WTC11 (cell line): ENCODE results near the gene GZF1. TPM values are rescaled to one million over a fixed set of nuclear protein-coding genes. Genes with fewer than 3 reads are reported as not detected.

ENCODE experiments used
- ATAC-seq: fragments of 200-7000 bp; cut with Tn5 transposase; 2 replicates; pipeline ENCODE4 v1.10.0; 2021; ENCODE audit warnings: mild to moderate bottlenecking, moderate library complexity
- CTCF ChIA-PET: fragments of 300-600 bp; sonication (Branson Sonifier 250); formaldehyde crosslinking; loops from one replicate; lab custom pipeline; 2021; ENCODE audit warnings: antibody characterized with exemption; lab: Charles Lee
- POLR2A ChIA-PET: fragments of 350-600 bp; sonication (Branson Sonifier 250); formaldehyde crosslinking; loops from one replicate; lab custom pipeline; 2021; ENCODE audit warnings: antibody characterized with exemption; lab: Charles Lee
- DNase-seq: peaks from one replicate; pipeline ENCODE4 v3.0.0; 2021; ENCODE audit warnings: low spot score
- H3K27ac Mint-ChIP-seq: 2 replicates; pipeline ENCODE4 v1.8.0; 2021; ENCODE audit warnings: mixed read lengths
- H3K27me3 Mint-ChIP-seq: 2 replicates; pipeline ENCODE4 v1.8.0; 2021; ENCODE audit warnings: low read depth, mild to moderate bottlenecking, moderate library complexity, mixed read lengths
- H3K36me3 Mint-ChIP-seq: 2 replicates; pipeline ENCODE4 v1.8.0; 2021; ENCODE audit warnings: mixed read lengths
- H3K4me1 Mint-ChIP-seq: 2 replicates; pipeline ENCODE4 v1.8.0; 2022; ENCODE audit warnings: mixed read lengths
- H3K4me3 Mint-ChIP-seq: 2 replicates; pipeline ENCODE4 v1.8.0; 2021; ENCODE audit warnings: mild to moderate bottlenecking, moderate library complexity, mixed read lengths
- H3K9me3 Mint-ChIP-seq: 2 replicates; pipeline ENCODE4 v1.8.0; 2021; ENCODE audit warnings: mixed read lengths
- CDX4 ChIP-seq: fragments of 250-450 bp; sonication (Bioruptor Pico); IDR thresholded peaks from 2 replicates; pipeline ENCODE4 v1.9.0; 2021; ENCODE audit warnings: moderate library complexity, mild to moderate bottlenecking, inconsistent platforms, borderline replicate concordance
- CREB1 ChIP-seq: sonication (generic); formaldehyde crosslinking; IDR thresholded peaks from 2 replicates; pipeline ENCODE4 v1.8.0; 2023; ENCODE audit warnings: mild to moderate bottlenecking, missing genetic modification reagents
- CREM ChIP-seq: sonication (generic); formaldehyde crosslinking; IDR thresholded peaks from 2 replicates; pipeline ENCODE4 v1.8.1; 2022; ENCODE audit warnings: mild to moderate bottlenecking, missing genetic modification reagents, moderate library complexity
- E2F4 ChIP-seq: sonication (generic); formaldehyde crosslinking; IDR thresholded peaks from 2 replicates; pipeline ENCODE4 v1.8.1; 2022; ENCODE audit warnings: low read depth, mild to moderate bottlenecking, moderate library complexity, missing genetic modification reagents, borderline replicate concordance
- E2F5 ChIP-seq: sonication (generic); formaldehyde crosslinking; IDR thresholded peaks from 2 replicates; pipeline ENCODE4 v1.8.1; 2022; ENCODE audit warnings: mild to moderate bottlenecking, moderate library complexity, missing genetic modification reagents
- FOXK1 ChIP-seq: sonication (generic); formaldehyde crosslinking; IDR thresholded peaks from 2 replicates; pipeline ENCODE4 v1.8.0; 2022; ENCODE audit warnings: mild to moderate bottlenecking, moderate library complexity, missing genetic modification reagents
- GABPB1 ChIP-seq: sonication (generic); formaldehyde crosslinking; IDR thresholded peaks from 2 replicates; pipeline ENCODE4 v1.8.1; 2023; ENCODE audit warnings: mild to moderate bottlenecking, missing genetic modification reagents
- GTF2I ChIP-seq: fragments of 250-450 bp; sonication (Bioruptor Pico); conservative IDR thresholded peaks from 2 replicates; pipeline ENCODE4 v1.4.0; 2021; ENCODE audit warnings: mild to moderate bottlenecking
- MAX ChIP-seq: sonication (generic); formaldehyde crosslinking; IDR thresholded peaks from 2 replicates; pipeline ENCODE4 v1.8.0; 2022; ENCODE audit warnings: mild to moderate bottlenecking, missing genetic modification reagents
- MLX ChIP-seq: sonication (generic); formaldehyde crosslinking; IDR thresholded peaks from 2 replicates; pipeline ENCODE4 v1.8.1; 2023; ENCODE audit warnings: mild to moderate bottlenecking, missing genetic modification reagents, moderate library complexity
- MYBL2 ChIP-seq: sonication (generic); formaldehyde crosslinking; IDR thresholded peaks from 2 replicates; pipeline ENCODE4 v1.8.1; 2023; ENCODE audit warnings: mild to moderate bottlenecking, moderate library complexity, missing genetic modification reagents
- NFE2L1 ChIP-seq: sonication (generic); formaldehyde crosslinking; IDR thresholded peaks from 2 replicates; pipeline ENCODE4 v1.8.1; 2023; ENCODE audit warnings: missing genetic modification reagents
- NFYB ChIP-seq: sonication (generic); formaldehyde crosslinking; conservative IDR thresholded peaks from 2 replicates; pipeline ENCODE4 v1.8.0; 2022; ENCODE audit warnings: low read depth, missing genetic modification reagents
- PREB ChIP-seq: sonication (generic); formaldehyde crosslinking; IDR thresholded peaks from 2 replicates; pipeline ENCODE4 v1.8.1; 2022; ENCODE audit warnings: mild to moderate bottlenecking, missing genetic modification reagents, moderate library complexity, borderline replicate concordance
- SP1 ChIP-seq: sonication (generic); formaldehyde crosslinking; conservative IDR thresholded peaks from 2 replicates; pipeline ENCODE4 v1.8.1; 2022; ENCODE audit warnings: missing genetic modification reagents
- USF1 ChIP-seq: sonication (generic); formaldehyde crosslinking; IDR thresholded peaks from 2 replicates; pipeline ENCODE4 v1.8.0; 2022; ENCODE audit warnings: mild to moderate bottlenecking, missing genetic modification reagents
- USF2 ChIP-seq: sonication (generic); formaldehyde crosslinking; IDR thresholded peaks from 2 replicates; pipeline ENCODE4 v1.8.1; 2023; ENCODE audit warnings: mild to moderate bottlenecking, missing genetic modification reagents, moderate library complexity
- total RNA-seq: library from RNA; stranded (reverse); gene quantifications from 3 replicates; pipeline ENCODE4 v1.2.3, GENCODE V29; 2021

GZF1 gene
- total RNA-seq, 1 experiment from 2014 or later: 9.5 TPM

- TF ChIP-seq PREB (CRISPR knock-in tag) (no peak), CREB1 (CRISPR knock-in tag) (no peak), MYBL2 (CRISPR knock-in tag) (no peak), E2F4 (no peak)
Observed at GRCh38 chr20:23356203-23356602, 5.8 kb upstream of the GZF1 start (continued).

- ChIA-PET POLR2A (interaction anchor here (1.0 to 2.2 kb wide), 2 partner anchors 8 to 64 kb away, joined by 4 to 16 read pairs; partner anchors contain the start of gene NAPB), CTCF (interaction anchor here (1.0 to 1.8 kb wide), 8 partner anchors 8 to 506 kb away, joined by 3 to 23 read pairs (median 6); partner anchors contain the start of gene NXT1)
- H3K36me3 Mint-ChIP-seq: peaks cover 12% of the 10 kb centered on the region
- DNase-seq (peak; percentile 100), ATAC-seq (peak; percentile 87)
- H3K4me1 Mint-ChIP-seq: peaks cover 27% of the 10 kb centered on the region
- no peaks in the 10 kb centered on the region for H3K27me3 Mint-ChIP-seq
- peak overlapping the region; percentile 97 for H3K27ac Mint-ChIP-seq
- H3K4me3 Mint-ChIP-seq: peak overlapping the region; percentile 85
- peak; percentile 98 for TF ChIP-seq CREM (CRISPR knock-in tag)
- 0 out of 2 replicates have a peak, but pooled peaks have one; percentile 58 for TF ChIP-seq MLX
- TF ChIP-seq NFE2L1 (CRISPR knock-in tag): no peak
- TF ChIP-seq E2F5 (CRISPR knock-in tag): peak; percentile 85
- no peak for TF ChIP-seq CDX4 (CRISPR knock-in tag)
- peak; percentile 63 for TF ChIP-seq MAX (CRISPR knock-in tag)
- TF ChIP-seq FOXK1 (CRISPR knock-in tag): peak; percentile 91
- peak; percentile 21; the same call in 1 of the 2 replicates for TF ChIP-seq CREB1 (CRISPR knock-in tag)
- peak; percentile 85 for TF ChIP-seq SP1 (CRISPR knock-in tag)
- TF ChIP-seq NFYB (CRISPR knock-in tag): peak; percentile 82
- TF ChIP-seq GABPB1 (CRISPR knock-in tag): peak; percentile 68
- TF ChIP-seq GTF2I (CRISPR knock-in tag): no peak
- peak; percentile 96 for TF ChIP-seq USF2 (CRISPR knock-in tag)
- TF ChIP-seq USF1 (CRISPR knock-in tag): peak; percentile 94
- TF ChIP-seq, all 79 proteins: peak for 11
- H3K9me3 Mint-ChIP-seq: no peaks in the 10 kb centered on the region
Observed at GRCh38 chr20:23357767-23358562, 4.0 kb upstream of the GZF1 start.
